Measurements from ENCODE around the gene PTAR1. TPM values are rescaled to one million over a fixed set of nuclear protein-coding genes. Genes with fewer than 3 reads are reported as not detected.
A peak's percentile ranks its signal among the peaks of the same experiment; 100 is the strongest.
"Not testable (repeated sequence)": the region's sequence is repeated elsewhere in the genome, so short reads cannot be mapped to it uniquely, and the experiment has no call there.

The PTAR1 gene
- 54.4 and 59.7 TPM in 2 replicates for total RNA-seq

GRCh38 chr9:69759421-69760277 lies at the start of gene PTAR1:
Gene PTAR1 (minus strand): TSS chr9:69760011. CDS start chr9:69759938, 73 bp downstream.
- no peak for TF ChIP-seq CTCF (IDR thresholded peaks at IDR 0.05; ENCODE audit: insufficient read depth, low read length, poor library complexity, severe bottlenecking)
- Histone ChIP-seq H3K36me3 (ENCODE audit: control insufficient read depth, insufficient read depth, low read length) (no peaks in the 10 kb centered on the region), H3K4me3 (ENCODE audit: low read depth, low read length) (peak within 1 kb of the TSS; percentile 74), H3K27me3 (ENCODE audit: control insufficient read depth, insufficient read depth, low read length) (no peaks in the 10 kb centered on the region)
- peak; percentile 61 for DNase-seq (ENCODE audit: low read depth)

- TF ChIP-seq CTCF (IDR thresholded peaks at IDR 0.05; ENCODE audit: insufficient read depth, low read length, poor library complexity, severe bottlenecking), result peak; percentile 14
- H3K4me3 ChIP-seq (ENCODE audit: low read depth, low read length), result no peak overlapping the region
- no peaks in the 10 kb centered on the region for H3K27me3 ChIP-seq (ENCODE audit: control insufficient read depth, insufficient read depth, low read length)
- H3K36me3 ChIP-seq (ENCODE audit: control insufficient read depth, insufficient read depth, low read length), result no peaks in the 10 kb centered on the region
- DNase-seq (ENCODE audit: low read depth), result no peak
Measured at GRCh38 chr9:69809304-69809863, 49.6 kb upstream of the PTAR1 start.

- Histone ChIP-seq H3K4me3 (ENCODE audit: low read depth, low read length) (no peak overlapping the region), H3K36me3 (ENCODE audit: control insufficient read depth, insufficient read depth, low read length) (no peaks in the 10 kb centered on the region), H3K27me3 (ENCODE audit: control insufficient read depth, insufficient read depth, low read length) (no peaks in the 10 kb centered on the region)
- no peak for TF ChIP-seq CTCF (IDR thresholded peaks at IDR 0.05; ENCODE audit: insufficient read depth, low read length, poor library complexity, severe bottlenecking)
- DNase-seq (ENCODE audit: low read depth), result no peak
Measured at GRCh38 chr9:69806627-69807026, 46.8 kb upstream of the PTAR1 start.

GRCh38 chr9:69805962-69806515 lies 46.2 kb upstream of the PTAR1 start:
- H3K4me3 ChIP-seq (ENCODE audit: low read depth, low read length), result no peak overlapping the region
- no peak for DNase-seq (ENCODE audit: low read depth)
- no peaks in the 10 kb centered on the region for H3K36me3 ChIP-seq (ENCODE audit: control insufficient read depth, insufficient read depth, low read length)
- no peaks in the 10 kb centered on the region for H3K27me3 ChIP-seq (ENCODE audit: control insufficient read depth, insufficient read depth, low read length)
- TF ChIP-seq CTCF (IDR thresholded peaks at IDR 0.05; ENCODE audit: insufficient read depth, low read length, poor library complexity, severe bottlenecking), result no peak

- no peak for DNase-seq (ENCODE audit: low read depth)
- no peak overlapping the region for H3K4me3 ChIP-seq (ENCODE audit: low read depth, low read length)
- no peak for TF ChIP-seq CTCF (IDR thresholded peaks at IDR 0.05; ENCODE audit: insufficient read depth, low read length, poor library complexity, severe bottlenecking)
- H3K27me3 ChIP-seq (ENCODE audit: control insufficient read depth, insufficient read depth, low read length), result no peaks in the 10 kb centered on the region
- H3K36me3 ChIP-seq (ENCODE audit: control insufficient read depth, insufficient read depth, low read length), result no peaks in the 10 kb centered on the region
Measured at GRCh38 chr9:69801989-69802388, 42.2 kb upstream of the PTAR1 start.

GRCh38 chr9:69800027-69800426 lies 40.2 kb upstream of the PTAR1 start:
- H3K36me3 ChIP-seq (ENCODE audit: control insufficient read depth, insufficient read depth, low read length); H3K4me3 ChIP-seq (ENCODE audit: low read depth, low read length); H3K27me3 ChIP-seq (ENCODE audit: control insufficient read depth, insufficient read depth, low read length); DNase-seq (ENCODE audit: low read depth): not testable (repeated sequence)

GRCh38 chr9:69799521-69799920 lies 39.7 kb upstream of the PTAR1 start:
- H3K36me3 ChIP-seq (ENCODE audit: control insufficient read depth, insufficient read depth, low read length); H3K4me3 ChIP-seq (ENCODE audit: low read depth, low read length); H3K27me3 ChIP-seq (ENCODE audit: control insufficient read depth, insufficient read depth, low read length); DNase-seq (ENCODE audit: low read depth): not testable (repeated sequence)

All from kidney epithelial cell (primary cell).